COLO668 (cell line): ENCODE data around the gene PTPN1.
A peak's percentile ranks its signal among the peaks of the same experiment; 100 is the strongest.
"Not testable (repeated sequence)": the region's sequence is repeated elsewhere in the genome, so short reads cannot be mapped to it uniquely, and the experiment has no call there.

Experiments used
- DNase-seq: peaks from one replicate; lab custom pipeline; 2025; ENCODE audit not compliant: unreplicated experiment; lab: John Stamatoyannopoulos, UW

Gene PTPN1

GRCh38 chr20:50552979-50553378 is 42.8 kb downstream of the PTPN1 start:
- no peak for DNase-seq

DNA sequence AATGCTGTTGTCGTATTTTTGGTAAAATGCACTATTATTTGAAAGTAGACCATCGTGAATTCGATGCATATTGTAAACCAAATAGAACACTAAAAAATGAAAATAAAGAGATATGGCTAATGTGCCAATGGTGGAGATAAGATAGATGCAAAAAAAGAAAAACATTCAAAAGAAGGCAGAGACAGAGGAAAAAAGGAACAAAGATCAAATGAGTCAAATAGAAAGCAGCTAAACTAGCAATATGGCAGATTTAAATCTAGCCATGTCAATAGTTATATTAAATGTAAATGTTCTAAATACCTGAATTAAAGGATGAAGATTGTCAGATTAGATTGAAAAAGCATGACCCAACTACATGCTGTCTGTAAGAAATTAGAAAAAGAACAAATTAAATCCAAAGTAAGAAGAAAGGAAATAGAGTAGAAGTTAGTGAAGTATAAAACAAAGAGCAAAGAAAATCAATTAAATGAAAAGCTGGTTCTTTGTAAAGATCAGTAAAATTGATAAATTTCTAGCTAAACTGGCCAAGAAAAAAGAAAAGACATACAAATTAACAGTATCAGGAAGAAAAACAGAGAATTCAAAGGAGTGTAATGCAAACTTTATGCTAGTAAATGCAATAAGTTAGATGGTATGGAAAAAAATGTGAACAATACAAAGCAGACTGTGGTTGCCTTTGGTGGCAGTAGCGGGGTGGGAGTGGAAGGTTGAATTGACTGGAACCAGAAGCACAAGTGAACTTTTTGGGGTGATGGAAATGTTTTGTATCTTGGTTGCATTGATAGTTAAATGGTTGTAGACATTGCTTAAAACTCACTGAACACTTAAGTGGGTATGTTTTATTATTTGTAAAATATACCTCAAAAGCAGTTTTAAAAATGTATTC is 44.8 kb downstream of the PTPN1 start:
- no peak for DNase-seq

- DNase-seq = no peak
Measured at GRCh38 chr20:50555662-50556061, 45.5 kb downstream of the PTPN1 start.

GRCh38 chr20:50557549-50558134 is 47.5 kb downstream of the PTPN1 start:
- DNase-seq = no peak

DNA sequence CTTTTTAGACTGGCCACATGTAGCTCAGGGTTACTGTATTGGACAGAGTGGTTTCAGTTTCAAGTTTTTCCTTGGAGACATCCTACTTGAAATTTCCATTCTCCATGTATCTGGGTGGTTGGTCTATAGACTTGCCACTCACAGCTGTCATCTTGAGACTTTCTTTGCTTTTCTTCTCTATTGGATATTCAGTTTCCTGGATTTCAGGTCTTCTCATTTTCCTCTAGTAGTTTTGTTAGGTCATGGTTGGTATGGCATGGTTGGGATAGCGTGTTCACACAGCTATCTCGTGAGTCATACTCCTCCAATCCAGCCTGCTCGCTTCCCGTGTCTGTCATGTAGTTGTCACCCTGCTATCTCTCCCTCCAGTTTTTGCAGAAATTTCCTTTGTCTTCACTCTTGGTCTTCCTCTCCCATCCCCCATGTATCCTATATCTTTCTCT is 48.3 kb downstream of the PTPN1 start:
- no peak for DNase-seq

GRCh38 chr20:50559149-50559548 is 49.0 kb downstream of the PTPN1 start:
- no peak for DNase-seq

GRCh38 chr20:50559856-50560638 is 49.9 kb downstream of the PTPN1 start:
- DNase-seq = no peak

- no peak for DNase-seq
Measured at GRCh38 chr20:50560867-50561266, 50.7 kb downstream of the PTPN1 start.

- DNase-seq = no peak
Measured at GRCh38 chr20:50561379-50562078, 51.3 kb downstream of the PTPN1 start.

- DNase-seq = peak; percentile 22
Measured at GRCh38 chr20:50562262-50562701, 52.1 kb downstream of the PTPN1 start.

DNA sequence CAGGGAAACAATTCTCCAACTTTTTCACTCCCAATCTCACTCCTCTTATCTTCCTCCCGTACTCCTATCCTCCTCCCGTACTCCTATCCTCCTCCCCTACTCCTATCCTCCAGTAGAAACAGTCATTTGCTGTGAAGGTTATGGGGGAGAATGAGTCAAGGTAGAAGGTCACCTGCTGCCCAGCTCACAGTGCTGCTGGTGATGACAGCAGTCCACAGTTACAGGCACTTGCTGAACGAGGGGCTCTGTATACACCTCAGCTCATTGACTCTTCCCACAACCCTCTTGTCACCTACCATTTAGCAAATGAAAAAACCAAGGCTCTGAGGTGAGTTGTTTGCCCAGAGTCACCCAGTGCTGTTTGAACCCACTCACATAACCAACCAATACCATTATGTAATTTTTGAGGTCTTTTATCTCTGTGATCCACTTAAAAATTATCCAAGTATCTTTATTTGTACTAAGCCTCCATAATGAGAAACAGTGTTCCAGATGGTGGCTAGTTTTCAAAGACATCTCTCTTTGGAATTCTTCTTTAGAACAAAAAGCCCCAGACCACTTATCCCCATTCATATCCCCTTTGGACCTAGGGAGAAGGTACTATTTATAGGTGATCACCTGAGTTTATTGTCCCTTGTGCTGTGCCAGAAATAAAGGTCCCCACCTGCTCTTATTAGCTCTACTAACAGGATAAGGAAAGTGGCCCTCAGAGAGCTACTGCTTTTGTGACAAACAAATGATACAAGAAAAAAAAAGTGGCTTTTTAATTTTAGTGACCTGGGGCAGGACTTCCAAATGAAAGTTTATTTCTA is 53.2 kb downstream of the PTPN1 start:
- peak; percentile 21 for DNase-seq

GRCh38 chr20:50565383-50565782 is 55.2 kb downstream of the PTPN1 start:
- no peak for DNase-seq

- DNase-seq = no peak
Measured at GRCh38 chr20:50565871-50566270, 55.7 kb downstream of the PTPN1 start.

DNA sequence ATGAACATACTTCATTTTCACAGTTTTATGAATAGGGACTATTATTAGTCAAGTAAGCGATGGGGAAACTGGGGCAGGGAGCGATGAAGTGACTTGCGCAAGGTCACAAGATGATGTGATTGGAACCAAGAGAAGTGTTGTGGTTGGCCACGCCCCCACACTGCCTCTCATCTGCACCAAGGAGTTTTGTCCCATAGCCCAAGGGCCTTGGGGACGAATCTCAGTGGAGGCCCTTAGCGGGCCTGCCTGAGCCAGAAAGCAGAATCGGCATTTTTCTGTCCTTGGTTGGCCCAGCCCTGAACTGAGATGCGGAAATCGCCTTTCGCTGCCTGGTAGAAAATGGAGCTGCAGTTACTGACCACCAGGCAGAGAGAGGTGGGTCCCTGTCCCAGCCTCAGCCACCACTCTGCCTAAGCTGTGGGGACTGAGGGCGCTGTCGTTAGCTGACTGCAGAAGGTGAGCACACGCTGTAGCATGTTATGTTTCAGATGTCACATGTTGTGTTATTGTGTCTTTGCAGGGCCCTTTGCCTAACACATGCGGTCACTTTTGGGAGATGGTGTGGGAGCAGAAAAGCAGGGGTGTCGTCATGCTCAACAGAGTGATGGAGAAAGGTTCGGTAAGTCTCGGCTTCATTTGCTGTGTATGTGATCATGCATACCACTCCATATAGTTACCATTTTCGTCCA is 57.8 kb downstream of the PTPN1 start:
- DNase-seq = no peak

DNA sequence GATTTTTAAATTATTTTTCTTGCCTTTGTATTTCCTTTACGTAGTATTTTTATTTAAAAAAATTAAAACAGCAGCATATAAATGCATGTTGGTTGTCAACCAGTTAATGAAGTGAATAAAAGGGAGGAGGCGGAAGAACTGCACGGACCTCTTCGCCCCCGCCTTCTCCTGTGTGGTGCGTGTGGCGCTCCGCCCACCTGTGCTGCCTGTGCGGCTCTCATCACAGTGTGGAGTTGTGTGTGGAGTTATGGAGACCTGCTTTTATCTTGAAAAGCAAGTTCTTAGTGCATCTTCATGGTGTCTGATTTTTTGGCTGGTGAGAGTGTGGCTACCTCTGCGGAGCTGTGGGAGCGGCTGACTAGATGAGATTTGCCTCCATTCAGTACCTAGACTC is 58.4 kb downstream of the PTPN1 start:
- DNase-seq = no peak

- not testable (repeated sequence) for DNase-seq
Measured at GRCh38 chr20:50569487-50569863, 59.3 kb downstream of the PTPN1 start.

- DNase-seq = no peak
Measured at GRCh38 chr20:50569864-50570836, 60.0 kb downstream of the PTPN1 start.

DNA sequence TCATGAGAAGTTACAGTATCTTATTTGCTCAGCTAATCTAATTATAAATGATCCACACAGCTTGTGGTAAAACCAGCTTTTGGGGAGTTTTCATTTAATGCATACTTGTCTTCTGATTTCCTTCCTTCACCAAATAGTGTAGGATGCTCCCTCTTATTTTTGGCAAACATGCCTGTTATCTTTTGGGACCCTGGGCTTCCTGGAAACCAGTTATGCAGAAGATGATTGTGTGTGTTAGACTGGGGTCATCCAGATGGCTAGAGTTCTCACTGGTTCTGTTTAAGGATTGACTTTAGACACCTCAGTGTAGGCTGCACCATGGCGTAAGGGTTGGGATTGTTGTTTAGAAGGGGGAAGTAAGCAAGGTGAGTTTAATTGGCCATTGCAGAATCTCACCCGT is 61.3 kb downstream of the PTPN1 start:
- DNase-seq = no peak
